HEK293 (cell line): ENCODE measurements around the gene SLC25A41.

ENCODE experiments used
- CTCF ChIA-PET: fragments of 350-600 bp; formaldehyde crosslinking; extraction: SDS; loops from one replicate; lab custom pipeline; 2021; ENCODE audit warnings: antibody characterized with exemption; lab: Yijun Ruan, JAX
- POLR2A ChIA-PET: fragments of 300-600 bp; formaldehyde crosslinking; extraction: SDS; loops from one replicate; lab custom pipeline; 2020; ENCODE audit warnings: antibody characterized with exemption, inconsistent platforms; lab: Yijun Ruan, JAX
- H3K27ac ChIP-seq: fragments of 200-500 bp; sonication (Bioruptor generic); 2 replicates; pipeline ENCODE4 v1.5.1; 2014; ENCODE audit warnings: low read depth, low read length, control low read depth, inconsistent platforms; ENCODE audit errors: extremely low read depth
- H3K36me3 ChIP-seq, 2 experiments: fragments of 200-500 bp in 1 of 2; sonication (Bioruptor generic) in 1 of 2; 1 replicate in 1 of 2; 2 replicates in 1 of 2; pipeline ENCODE4 v1.5.1; 2014 to 2017; ENCODE audit warnings: inconsistent platforms in 2 of 2, low read length in 2 of 2; ENCODE audit not compliant: control insufficient read depth in 2 of 2, insufficient read depth in 1 of 2
- H3K4me1 ChIP-seq: fragments of 200-500 bp; sonication (Bioruptor generic); 2 replicates; pipeline ENCODE4 v1.5.1; 2014; ENCODE audit warnings: mild to moderate bottlenecking, low read length, inconsistent platforms; ENCODE audit not compliant: control insufficient read depth, insufficient read depth
- H3K4me3 ChIP-seq: 2 replicates; pipeline ENCODE4 v1.5.1; 2011; ENCODE audit warnings: low read depth, mild to moderate bottlenecking, control low read depth, low read length, moderate library complexity
- H3K9me3 ChIP-seq: fragments of 200-500 bp; sonication (Bioruptor generic); 2 replicates; pipeline ENCODE4 v1.5.1; 2014; ENCODE audit warnings: low read depth, low read length, inconsistent platforms; ENCODE audit not compliant: control insufficient read depth, insufficient read depth
- BCL11A ChIP-seq: fragments of 450-650 bp; formaldehyde crosslinking; IDR thresholded peaks from 2 replicates; pipeline ENCODE4 v1.5.1; 2016; ENCODE audit warnings: low read depth, missing biosample characterization, missing genetic modification characterization
- EGR2 ChIP-seq: fragments of 450-650 bp; formaldehyde crosslinking; IDR thresholded peaks from 2 replicates; pipeline ENCODE4 v1.5.1; 2016; ENCODE audit warnings: low read depth, missing biosample characterization, missing genetic modification characterization
- ELK4 ChIP-seq: IDR thresholded peaks from 2 replicates; pipeline ENCODE4 v1.6.1; 2011; ENCODE audit warnings: mild to moderate bottlenecking, low read depth, low read length, borderline replicate concordance
- KLF1 ChIP-seq: fragments of 450-650 bp; formaldehyde crosslinking; IDR thresholded peaks from 2 replicates; pipeline ENCODE4 v1.5.1; 2016; ENCODE audit warnings: missing biosample characterization, missing genetic modification characterization
- OSR2 ChIP-seq: fragments of 450-650 bp; formaldehyde crosslinking; IDR thresholded peaks from 2 replicates; pipeline ENCODE4 v1.5.1; 2016; ENCODE audit warnings: missing biosample characterization, missing genetic modification characterization
- PRDM1 ChIP-seq: fragments of 450-650 bp; formaldehyde crosslinking; IDR thresholded peaks from 2 replicates; pipeline ENCODE4; 2016; ENCODE audit warnings: missing biosample characterization, missing genetic modification characterization
- SALL2 ChIP-seq: fragments of 450-650 bp; formaldehyde crosslinking; IDR thresholded peaks from 2 replicates; pipeline ENCODE4 v1.5.0; 2017; ENCODE audit warnings: missing biosample characterization, mild to moderate bottlenecking, missing genetic modification characterization, borderline replicate concordance
- SP7 ChIP-seq: fragments of 450-650 bp; formaldehyde crosslinking; IDR thresholded peaks from 2 replicates; pipeline ENCODE4 v1.5.1; 2016; ENCODE audit warnings: missing biosample characterization, missing genetic modification characterization
- TSHZ1 ChIP-seq: fragments of 450-650 bp; formaldehyde crosslinking; IDR thresholded peaks from 2 replicates; pipeline ENCODE4 v1.5.1; 2016; ENCODE audit warnings: missing biosample characterization, missing genetic modification characterization, borderline replicate concordance
- ZBTB7A ChIP-seq: fragments of 450-650 bp; formaldehyde crosslinking; IDR thresholded peaks from 2 replicates; pipeline ENCODE4 v1.5.1; 2016; ENCODE audit warnings: low read depth, missing biosample characterization, missing genetic modification characterization
- ZIC2 ChIP-seq: fragments of 450-650 bp; formaldehyde crosslinking; IDR thresholded peaks from 2 replicates; pipeline ENCODE4 v1.5.1; 2016; ENCODE audit warnings: missing biosample characterization, missing genetic modification characterization
- ZNF112 ChIP-seq: fragments of 450-650 bp; formaldehyde crosslinking; IDR thresholded peaks from 2 replicates; pipeline ENCODE4 v1.5.0; 2017; ENCODE audit warnings: missing biosample characterization, missing genetic modification characterization
- ZNF140 ChIP-seq: fragments of 450-650 bp; formaldehyde crosslinking; IDR thresholded peaks from 2 replicates; pipeline ENCODE4 v1.5.1; 2016; ENCODE audit warnings: missing biosample characterization, missing genetic modification characterization
- ZNF24 ChIP-seq: fragments of 450-650 bp; formaldehyde crosslinking; IDR thresholded peaks from 2 replicates; pipeline ENCODE4 v1.5.1; 2016; ENCODE audit warnings: missing biosample characterization, missing genetic modification characterization
- ZNF350 ChIP-seq: fragments of 450-650 bp; formaldehyde crosslinking; IDR thresholded peaks from 2 replicates; pipeline ENCODE4 v1.5.0; 2017; ENCODE audit warnings: missing biosample characterization, mild to moderate bottlenecking, missing genetic modification characterization
- ZNF362 ChIP-seq: fragments of 450-650 bp; formaldehyde crosslinking; IDR thresholded peaks from 2 replicates; pipeline ENCODE4 v1.5.1; 2016; ENCODE audit warnings: missing biosample characterization, missing genetic modification characterization
- ZNF624 ChIP-seq: fragments of 450-650 bp; formaldehyde crosslinking; IDR thresholded peaks from 2 replicates; pipeline ENCODE4 v1.5.1; 2017; ENCODE audit warnings: missing biosample characterization, missing genetic modification characterization
- ZNF629 ChIP-seq: fragments of 450-650 bp; formaldehyde crosslinking; IDR thresholded peaks from 2 replicates; pipeline ENCODE4 v1.5.1; 2017; ENCODE audit warnings: missing biosample characterization, missing genetic modification characterization
- ZNF692 ChIP-seq: fragments of 450-650 bp; formaldehyde crosslinking; IDR thresholded peaks from 2 replicates; pipeline ENCODE4 v1.5.1; 2016; ENCODE audit warnings: missing biosample characterization, missing genetic modification characterization
- ZNF76 ChIP-seq: fragments of 450-650 bp; formaldehyde crosslinking; IDR thresholded peaks from 2 replicates; pipeline ENCODE4; 2016; ENCODE audit warnings: low read depth, missing biosample characterization, missing genetic modification characterization, borderline replicate concordance

SLC25A41 gene

GRCh38 chr19:6378486-6378885, 55.1 kb downstream of the SLC25A41 start:
- Histone ChIP-seq H3K36me3 (peaks cover 22 to 46% of the 10 kb centered on the region in 2 experiments), H3K27ac (no peak overlapping the region)
- POLR2A ChIA-PET: interaction anchor here (1.5 kb wide), 1 partner anchor 46 kb away, joined by 4 read pairs; the partner anchor contains the start of gene KHSRP

GRCh38 chr19:6378041-6378440, 55.5 kb downstream of the SLC25A41 start:
- no peak overlapping the region for H3K4me3 ChIP-seq
- H3K36me3 ChIP-seq: peaks cover 21 to 42% of the 10 kb centered on the region in 2 experiments
- CTCF ChIA-PET: interaction anchor here (0.6 kb wide), 1 partner anchor 481 kb away, joined by 3 read pairs; no protein-coding TSS in a partner anchor
- POLR2A ChIA-PET: interaction anchor here (0.9 to 1.5 kb wide), 2 partner anchors 20 to 47 kb away, joined by 4 to 7 read pairs; partner anchors contain the start of gene KHSRP
- no peaks in the 10 kb centered on the region for H3K9me3 ChIP-seq
- no peak overlapping the region for H3K27ac ChIP-seq
- TF ChIP-seq ZIC2 (tag by site-specific recombination): peak; percentile 38; the same call in 1 of the 2 replicates
- no peak for TF ChIP-seq PRDM1 (tag by site-specific recombination)
- no peak for TF ChIP-seq ZNF362
- TF ChIP-seq ELK4: no peak
- H3K4me1 ChIP-seq: no peaks in the 10 kb centered on the region

More at GRCh38 chr19:6378486-6378885, 55.1 kb downstream of the SLC25A41 start:
- H3K4me1 ChIP-seq: no peaks in the 10 kb centered on the region
- H3K4me3 ChIP-seq: no peak overlapping the region
- TF ChIP-seq ZNF629 (tag by site-specific recombination) (no peak), SALL2 (tag by site-specific recombination) (no peak), TSHZ1 (no peak), KLF1 (no peak), ZNF24 (no peak), ZNF624 (no peak), ZNF692 (tag by site-specific recombination) (no peak), ZNF140 (tag by site-specific recombination) (no peak), ZNF350 (tag by site-specific recombination) (no peak), ZNF112 (tag by site-specific recombination) (no peak), EGR2 (tag by site-specific recombination) (no peak), BCL11A (tag by site-specific recombination) (no peak), ZIC2 (tag by site-specific recombination) (no peak), ZBTB7A (tag by site-specific recombination) (no peak), ZNF76 (tag by site-specific recombination) (no peak), OSR2 (tag by site-specific recombination) (no peak), SP7 (tag by site-specific recombination) (no peak)
- CTCF ChIA-PET: interaction anchor here (0.6 kb wide), 1 partner anchor 481 kb away, joined by 3 read pairs; no protein-coding TSS in a partner anchor
- no peaks in the 10 kb centered on the region for H3K9me3 ChIP-seq
